CD4-positive, alpha-beta T cell (primary cell): ENCODE results near the gene UQCC3. TPM values are rescaled to one million over a fixed set of nuclear protein-coding genes. Genes with fewer than 3 reads are reported as not detected.
A peak's percentile ranks its signal among the peaks of the same experiment; 100 is the strongest.
"Not testable (repeated sequence)": the region's sequence is repeated elsewhere in the genome, so short reads cannot be mapped to it uniquely, and the experiment has no call there.

Source experiments
- ATAC-seq: fragments of 200-7000 bp; cut with Tn5 transposase; one replicate; pipeline ENCODE4 v1.10.0; 2022; ENCODE audit warnings: mild to moderate bottlenecking; ENCODE audit not compliant: poor library complexity
- CTCF ChIA-PET: fragments of 350-600 bp; sonication (Branson Sonifier 250); formaldehyde crosslinking; loops from one replicate; lab custom pipeline; 2021; ENCODE audit warnings: antibody characterized with exemption, inconsistent platforms; lab: Charles Lee
- POLR2A ChIA-PET: fragments of 350-600 bp; sonication (Branson Sonifier 250); formaldehyde crosslinking; loops from one replicate; lab custom pipeline; 2021; ENCODE audit warnings: antibody characterized with exemption, inconsistent platforms; lab: Charles Lee
- DNase-seq, 14 experiments: peaks; one replicate each; pipeline ENCODE4 v3.0.0-alpha.2; 2013 to 2020; ENCODE audit warnings: mixed read lengths in 2 of 14
- H3K27ac ChIP-seq, 2 donors: one replicate each; pipeline versions ENCODE4 v1.5.1 to v1.7.0; 2013; ENCODE audit warnings: low read length in 2 of 2, low read depth in 1 of 2, mild to moderate bottlenecking in 1 of 2
- H3K27me3 ChIP-seq, 2 experiments: 1 replicate in 1 of 2; 2 replicates in 1 of 2; pipeline versions ENCODE4 v1.6.1 to v1.7.0; 2013; ENCODE audit warnings: low read length in 2 of 2, control low read depth in 1 of 2, mild to moderate bottlenecking in 1 of 2, moderate library complexity in 1 of 2; ENCODE audit not compliant: insufficient read depth in 2 of 2, control insufficient read depth in 1 of 2
- H3K36me3 ChIP-seq: one replicate; pipeline ENCODE4 v1.6.1; 2013; ENCODE audit warnings: low read length, control low read depth; ENCODE audit not compliant: insufficient read depth
- H3K4me1 ChIP-seq: one replicate; pipeline ENCODE4 v1.6.1; 2013; ENCODE audit warnings: low read length, control low read depth; ENCODE audit not compliant: insufficient read depth
- H3K4me3 ChIP-seq: one replicate; pipeline ENCODE4 v1.5.1; 2013; ENCODE audit warnings: mild to moderate bottlenecking, low read length, moderate library complexity
- H3K9me3 ChIP-seq, 2 experiments: 1 replicate in 1 of 2; 2 replicates in 1 of 2; pipeline versions ENCODE4 v1.6.1 to v1.7.0; 2013; ENCODE audit warnings: low read length in 2 of 2, mild to moderate bottlenecking in 2 of 2, control low read depth in 1 of 2, moderate library complexity in 1 of 2; ENCODE audit not compliant: control insufficient read depth in 1 of 2, insufficient read depth in 1 of 2
- H3K27ac Mint-ChIP-seq: one replicate; pipeline ENCODE4 v1.8.0; 2020; ENCODE audit warnings: mixed read lengths
- H3K27me3 Mint-ChIP-seq: one replicate; pipeline ENCODE4 v1.8.0; 2021; ENCODE audit warnings: mixed read lengths
- H3K36me3 Mint-ChIP-seq: one replicate; pipeline ENCODE4 v1.8.0; 2021; ENCODE audit warnings: low read depth, mixed read lengths
- H3K4me1 Mint-ChIP-seq: one replicate; pipeline ENCODE4 v1.8.0; 2021; ENCODE audit warnings: low read depth, mixed read lengths
- H3K4me3 Mint-ChIP-seq: one replicate; pipeline ENCODE4 v1.8.0; 2020; ENCODE audit warnings: mild to moderate bottlenecking, mixed read lengths
- H3K9me3 Mint-ChIP-seq: one replicate; pipeline ENCODE4 v1.8.0; 2020; ENCODE audit warnings: mixed read lengths
- CTCF ChIP-seq: fragments of 200-600 bp; IDR thresholded peaks from one replicate; pipeline ENCODE4 v1.8.0; 2022; ENCODE audit warnings: antibody characterized with exemption, mild to moderate bottlenecking
- intact Hi-C, 2 experiments: fragments of 100-400 bp; cut with DNase I in 1 of 2; cut with micrococcal nuclease in 1 of 2; formaldehyde crosslinking; loops; one replicate each; pipeline versions ENCODE4 v1.15.1 to v1.9.0; 2023 to 2025; cut with DNase I, micrococcal nuclease
- total RNA-seq, 174 experiments: library from RNA in 2 of 174; stranded (reverse) in 2 of 174; gene quantifications; one replicate each; pipeline ENCODE4 v1.2.3 and lab custom pipeline; 2021 to 2026

The UQCC3 gene
- total RNA-seq, 2 experiments from 2014 or later = 1.5 to 2.3 TPM

- H3K27me3 ChIP-seq = no peaks in the 10 kb centered on the region
- ChIA-PET POLR2A (interaction anchor here (0.9 to 7.0 kb wide), 4 partner anchors 16 to 192 kb away, joined by 4 to 77 read pairs (median 6); partner anchors contain the start of genes C11orf98, CSKMT and TUT1), CTCF (no interaction called here)
- ATAC-seq (no peak), DNase-seq (no peak)
- Mint-ChIP-seq H3K36me3 (peaks cover 36% of the 10 kb centered on the region), H3K9me3 (no peaks in the 10 kb centered on the region), H3K27me3 (no peaks in the 10 kb centered on the region), H3K4me1 (peaks cover 36% of the 10 kb centered on the region), H3K4me3 (peak overlapping the region; percentile 7), H3K27ac (no peak overlapping the region)
- H3K4me3 ChIP-seq = no peak overlapping the region
- peaks cover 51% of the 10 kb centered on the region for H3K4me1 ChIP-seq
- H3K27ac ChIP-seq = no peak overlapping the region
- no peaks in the 10 kb centered on the region for H3K9me3 ChIP-seq
- intact Hi-C loops = no loop called here
- no peak for TF ChIP-seq CTCF
- H3K36me3 ChIP-seq = peaks cover 32% of the 10 kb centered on the region
Measured at GRCh38 chr11:62649486-62649885, 22.0 kb upstream of the UQCC3 start.

GRCh38 chr11:62650283-62650682 lies 21.2 kb upstream of the UQCC3 start:
- not testable (repeated sequence) for H3K27ac ChIP-seq, H3K9me3 ChIP-seq, DNase-seq, H3K27me3 Mint-ChIP-seq, ATAC-seq, H3K27ac Mint-ChIP-seq, H3K27me3 ChIP-seq, H3K4me3 Mint-ChIP-seq, H3K9me3 Mint-ChIP-seq, H3K4me3 ChIP-seq
- ChIA-PET POLR2A (interaction anchor here (1.7 to 7.0 kb wide), 2 partner anchors 15 to 191 kb away, joined by 5 to 77 read pairs; partner anchors contain the start of genes C11orf98 and CSKMT), CTCF (interaction anchor here (0.6 kb wide), 1 partner anchor 57 kb away, joined by 4 read pairs; no protein-coding TSS in a partner anchor)
- Mint-ChIP-seq H3K36me3 (peaks cover 36% of the 10 kb centered on the region), H3K4me1 (peaks cover 30% of the 10 kb centered on the region)
- Histone ChIP-seq H3K4me1 (peaks cover 44% of the 10 kb centered on the region), H3K36me3 (peaks cover 26% of the 10 kb centered on the region)
- intact Hi-C loops = loop anchor here in 1 of 2 experiments (5.0 kb wide), 2 partner anchors 38 to 58 kb away; partner anchors contain the start of genes EML3, ROM1 and TUT1

DNA sequence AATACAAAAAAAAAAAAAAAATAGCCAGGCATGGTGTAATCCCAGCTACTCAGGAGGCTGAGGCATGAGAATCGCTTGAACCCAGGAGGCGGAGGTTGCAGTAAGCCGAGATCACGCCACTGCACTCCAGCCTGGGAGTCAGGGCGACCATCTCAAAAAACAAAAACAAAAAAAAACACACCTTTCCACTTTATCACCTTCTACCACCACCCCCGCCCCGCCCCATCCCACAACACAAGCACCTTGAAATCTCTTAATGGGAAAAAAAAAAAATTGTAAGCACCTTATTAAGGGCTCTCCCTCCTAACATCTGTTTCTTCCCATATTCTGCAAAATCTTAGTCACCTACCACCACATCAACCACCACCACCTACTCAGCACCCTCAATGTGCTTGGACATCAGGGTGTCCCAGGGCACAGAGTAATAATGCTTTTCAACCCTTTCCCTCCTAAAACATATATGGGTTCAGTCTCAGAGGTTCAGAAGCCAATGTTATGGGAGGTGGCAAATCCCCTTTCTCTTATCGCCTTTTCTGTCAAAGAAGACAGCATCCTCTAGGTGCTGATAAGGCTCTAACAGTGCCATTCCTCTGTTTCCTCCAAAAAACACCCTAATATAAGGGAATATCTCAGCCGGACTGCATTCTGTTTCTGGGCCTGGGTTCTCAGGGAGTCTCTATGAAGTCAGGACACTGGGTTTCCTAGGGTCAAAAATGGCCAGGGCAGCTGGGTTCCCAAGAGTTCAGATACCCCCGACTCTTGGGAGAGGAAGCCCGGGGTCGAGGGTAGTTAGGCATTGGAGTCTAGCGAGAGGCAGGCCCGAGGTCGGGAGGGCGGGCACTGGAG lies 19.1 kb upstream of the UQCC3 start:
- Mint-ChIP-seq H3K4me1 (peaks cover 17% of the 10 kb centered on the region), H3K27me3 (no peaks in the 10 kb centered on the region), H3K27ac (peak overlapping the region; percentile 97), H3K36me3 (peaks cover 21% of the 10 kb centered on the region), H3K4me3 (peak overlapping the region; percentile 94), H3K9me3 (no peaks in the 10 kb centered on the region)
- Histone ChIP-seq H3K27ac (peak overlapping the region; percentile 89 to 94), H3K4me1 (peaks cover 28% of the 10 kb centered on the region), H3K9me3 (no peaks in the 10 kb centered on the region), H3K4me3 (peak overlapping the region; percentile 96), H3K27me3 (no peaks in the 10 kb centered on the region), H3K36me3 (peaks cover 24% of the 10 kb centered on the region)
- POLR2A ChIA-PET = interaction anchor here (0.9 to 5.6 kb wide), 32 partner anchors 11 to 1688 kb away, joined by 3 to 170 read pairs (median 6); partner anchors contain the start of genes B3GAT3, C11orf98, CCDC88B and CSKMT
- ATAC-seq (peak; percentile 5), DNase-seq (peak in 4 of 14 experiments; percentile 43 to 62 (median 51))
- no peak for TF ChIP-seq CTCF
- intact Hi-C loops = loop anchor here (1.0 to 5.0 kb wide), 6 partner anchors 13 to 60 kb away; partner anchors contain the start of genes C11orf98 (in 2 of the 2), CSKMT (in 2 of the 2), UQCC3 (in 2 of the 2) and EML3 (in 1 of the 2)
- CTCF ChIA-PET = interaction anchor here (0.7 to 1.4 kb wide), 4 partner anchors 13 to 40 kb away, joined by 3 to 6 read pairs (median 4); partner anchors contain the start of genes C11orf98, CSKMT, EML3 and LBHD1
